HG03025 (cell line): ENCODE data around the gene STK24.

Source experiments
- ATAC-seq: cut with Tn5 transposase; IDR thresholded peaks from one replicate; pipeline ENCODE4 v1.9.1; 2021; ENCODE audit warnings: mild to moderate bottlenecking, moderate library complexity; ENCODE audit not compliant: unreplicated experiment, low FRiP score

Gene STK24

DNA sequence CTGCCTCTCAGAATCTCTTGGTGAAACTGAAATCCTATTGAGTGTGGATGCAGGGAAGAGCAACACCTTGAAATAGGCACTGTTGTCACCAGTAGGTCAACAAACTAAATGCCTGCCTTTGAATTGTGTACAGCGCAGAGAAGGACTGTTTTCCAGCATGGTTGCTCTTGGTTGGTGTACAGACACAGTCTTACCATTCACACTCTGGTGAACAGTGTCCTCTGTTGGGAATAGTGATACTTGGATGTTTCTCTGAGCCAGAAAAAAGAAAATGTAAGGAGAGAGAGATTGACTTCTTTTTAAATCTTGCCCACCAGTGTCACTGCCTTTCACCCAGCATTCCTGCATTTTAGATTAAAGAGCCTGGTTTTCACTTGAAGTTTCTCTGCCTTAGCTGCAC is 179.7 kb downstream of the STK24 start:
- no peak for ATAC-seq

DNA sequence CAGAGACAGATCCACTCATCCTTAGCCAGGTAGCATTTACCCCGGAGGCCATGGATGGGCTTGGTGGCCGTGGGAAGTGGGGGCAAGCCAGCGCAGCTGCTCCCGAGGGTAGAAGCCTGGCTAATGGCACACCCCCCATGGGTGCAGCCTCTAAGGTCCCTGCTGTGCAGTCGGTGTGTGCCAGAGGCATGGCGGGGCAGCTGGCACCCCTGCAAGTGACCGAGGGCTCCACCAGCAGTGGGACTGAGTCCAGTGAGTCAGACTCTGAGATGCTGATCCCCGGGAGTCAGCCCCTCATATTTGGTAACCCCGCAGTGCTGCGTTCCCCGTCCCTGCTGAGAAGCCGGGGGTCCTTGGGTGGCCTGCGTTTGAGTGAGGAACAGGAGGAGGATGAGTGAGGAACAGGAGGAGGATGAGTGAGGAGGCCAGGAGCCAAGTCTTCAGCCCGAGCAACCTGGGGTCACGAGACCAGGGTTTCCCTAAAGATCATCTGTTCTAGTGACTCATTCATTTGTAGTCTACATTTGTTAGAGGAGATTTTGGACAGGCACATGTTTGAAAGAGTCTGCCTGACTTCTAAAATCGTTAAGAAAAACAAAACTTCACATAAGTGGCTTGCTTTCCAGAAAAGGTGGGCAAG is 180.7 kb downstream of the STK24 start:
- ATAC-seq, result no peak
